HG03108 (cell line): ENCODE results near the gene CNGB1.
"Not testable (repeated sequence)": the region's sequence is repeated elsewhere in the genome, so short reads cannot be mapped to it uniquely, and the experiment has no call there.

Experiments
- ATAC-seq: cut with Tn5 transposase; IDR thresholded peaks from one replicate; pipeline ENCODE4 v1.9.1; 2021; ENCODE audit warnings: moderate library complexity; ENCODE audit not compliant: unreplicated experiment

The CNGB1 gene

GRCh38 chr16:57938484-57938883 is 32.4 kb downstream of the CNGB1 start:
- no peak for ATAC-seq

- no peak for ATAC-seq
Measured at GRCh38 chr16:57937861-57938260, 33.1 kb downstream of the CNGB1 start.

- ATAC-seq, result no peak
Measured at GRCh38 chr16:57935904-57936303, 35.0 kb downstream of the CNGB1 start.

GRCh38 chr16:57930533-57930932 is 40.4 kb downstream of the CNGB1 start:
- ATAC-seq, result no peak

- ATAC-seq, result no peak
Measured at GRCh38 chr16:57929250-57929649, 41.7 kb downstream of the CNGB1 start.

GRCh38 chr16:57926041-57926440 is 44.9 kb downstream of the CNGB1 start:
- ATAC-seq, result no peak

GRCh38 chr16:57925310-57925709 is 45.6 kb downstream of the CNGB1 start:
- no peak for ATAC-seq

- no peak for ATAC-seq
Measured at GRCh38 chr16:57924514-57924913, 46.4 kb downstream of the CNGB1 start.

GRCh38 chr16:57923841-57924240 is 47.1 kb downstream of the CNGB1 start:
- ATAC-seq, result no peak

- no peak for ATAC-seq
Measured at GRCh38 chr16:57923418-57923817, 47.5 kb downstream of the CNGB1 start.

GRCh38 chr16:57920880-57921229 is 50.1 kb downstream of the CNGB1 start:
- ATAC-seq, result no peak

GRCh38 chr16:57920215-57920879 is 50.6 kb downstream of the CNGB1 start:
- ATAC-seq, result no peak

- ATAC-seq, result no peak
Measured at GRCh38 chr16:57918994-57919393, 51.9 kb downstream of the CNGB1 start.

- no peak for ATAC-seq
Measured at GRCh38 chr16:57918444-57918843, 52.5 kb downstream of the CNGB1 start.

- not testable (repeated sequence) for ATAC-seq
Measured at GRCh38 chr16:57917929-57918328, 53.0 kb downstream of the CNGB1 start.

GRCh38 chr16:57917489-57917888 is 53.4 kb downstream of the CNGB1 start:
- ATAC-seq, result not testable (repeated sequence)

GRCh38 chr16:57916735-57917438 is 54.0 kb downstream of the CNGB1 start:
- ATAC-seq, result no peak

- ATAC-seq, result no peak
Measured at GRCh38 chr16:57915811-57916488, 55.0 kb downstream of the CNGB1 start.

- no peak for ATAC-seq
Measured at GRCh38 chr16:57915267-57915666, 55.7 kb downstream of the CNGB1 start.

- no peak for ATAC-seq
Measured at GRCh38 chr16:57914244-57915173, 56.4 kb downstream of the CNGB1 start.
